HEK293 (cell line): ENCODE data around the gene HYI.

ENCODE experiments used
- CTCF ChIA-PET: fragments of 350-600 bp; formaldehyde crosslinking; extraction: SDS; loops from one replicate; lab custom pipeline; 2021; ENCODE audit warnings: antibody characterized with exemption; lab: Yijun Ruan, JAX
- POLR2A ChIA-PET: fragments of 300-600 bp; formaldehyde crosslinking; extraction: SDS; loops from one replicate; lab custom pipeline; 2020; ENCODE audit warnings: antibody characterized with exemption, inconsistent platforms; lab: Yijun Ruan, JAX
- H3K27ac ChIP-seq: fragments of 200-500 bp; sonication (Bioruptor generic); 2 replicates; pipeline ENCODE4 v1.5.1; 2014; ENCODE audit warnings: low read depth, low read length, control low read depth, inconsistent platforms; ENCODE audit errors: extremely low read depth
- H3K36me3 ChIP-seq, 2 experiments: fragments of 200-500 bp in 1 of 2; sonication (Bioruptor generic) in 1 of 2; 1 replicate in 1 of 2; 2 replicates in 1 of 2; pipeline ENCODE4 v1.5.1; 2014 to 2017; ENCODE audit warnings: inconsistent platforms in 2 of 2, low read length in 2 of 2; ENCODE audit not compliant: control insufficient read depth in 2 of 2, insufficient read depth in 1 of 2
- H3K4me1 ChIP-seq: fragments of 200-500 bp; sonication (Bioruptor generic); 2 replicates; pipeline ENCODE4 v1.5.1; 2014; ENCODE audit warnings: mild to moderate bottlenecking, low read length, inconsistent platforms; ENCODE audit not compliant: control insufficient read depth, insufficient read depth
- H3K4me3 ChIP-seq: 2 replicates; pipeline ENCODE4 v1.5.1; 2011; ENCODE audit warnings: low read depth, mild to moderate bottlenecking, control low read depth, low read length, moderate library complexity
- H3K9me3 ChIP-seq: fragments of 200-500 bp; sonication (Bioruptor generic); 2 replicates; pipeline ENCODE4 v1.5.1; 2014; ENCODE audit warnings: low read depth, low read length, inconsistent platforms; ENCODE audit not compliant: control insufficient read depth, insufficient read depth
- GLI4 ChIP-seq: fragments of 450-650 bp; formaldehyde crosslinking; IDR thresholded peaks from 2 replicates; pipeline ENCODE4 v1.5.1; 2016; ENCODE audit warnings: missing biosample characterization, missing genetic modification characterization
- KLF16 ChIP-seq: fragments of 450-650 bp; formaldehyde crosslinking; IDR thresholded peaks from 2 replicates; pipeline ENCODE4 v1.5.1; 2017; ENCODE audit warnings: missing biosample characterization, missing genetic modification characterization
- SCRT1 ChIP-seq: fragments of 450-650 bp; formaldehyde crosslinking; IDR thresholded peaks from 2 replicates; pipeline ENCODE4 v1.5.1; 2016; ENCODE audit warnings: missing biosample characterization, missing genetic modification characterization, borderline replicate concordance
- ZNF132 ChIP-seq: fragments of 450-650 bp; formaldehyde crosslinking; IDR thresholded peaks from 2 replicates; pipeline ENCODE4 v1.5.1; 2017; ENCODE audit warnings: missing biosample characterization, missing genetic modification characterization, borderline replicate concordance
- ZNF214 ChIP-seq: fragments of 450-650 bp; formaldehyde crosslinking; IDR thresholded peaks from 2 replicates; pipeline ENCODE4 v1.5.1; 2017; ENCODE audit warnings: missing biosample characterization, mild to moderate bottlenecking, missing genetic modification characterization, borderline replicate concordance
- ZNF223 ChIP-seq: fragments of 450-650 bp; formaldehyde crosslinking; IDR thresholded peaks from 2 replicates; pipeline ENCODE4 v1.5.1; 2016; ENCODE audit warnings: missing biosample characterization, missing genetic modification characterization
- ZNF23 ChIP-seq: fragments of 450-650 bp; formaldehyde crosslinking; IDR thresholded peaks from 2 replicates; pipeline ENCODE4 v1.5.1; 2016; ENCODE audit warnings: missing biosample characterization, missing genetic modification characterization, borderline replicate concordance
- ZNF24 ChIP-seq: fragments of 450-650 bp; formaldehyde crosslinking; IDR thresholded peaks from 2 replicates; pipeline ENCODE4 v1.5.1; 2016; ENCODE audit warnings: missing biosample characterization, missing genetic modification characterization
- ZNF266 ChIP-seq: fragments of 450-650 bp; formaldehyde crosslinking; IDR thresholded peaks from 2 replicates; pipeline ENCODE4 v1.5.1; 2016; ENCODE audit warnings: missing biosample characterization, missing genetic modification characterization, low read depth
- ZNF274 ChIP-seq, 2 experiments: fragments of 200-500 bp in 1 of 2; fragments of 450-650 bp in 1 of 2; sonication (Bioruptor generic) in 1 of 2; formaldehyde crosslinking in 1 of 2; IDR thresholded peaks; 2 replicates each; pipeline versions ENCODE4 v1.5.1 to v1.6.1; 2014 to 2016; ENCODE audit warnings: borderline replicate concordance in 1 of 2, inconsistent platforms in 1 of 2, low read length in 1 of 2, missing biosample characterization in 1 of 2, missing genetic modification characterization in 1 of 2
- ZNF560 ChIP-seq: fragments of 450-650 bp; formaldehyde crosslinking; IDR thresholded peaks from 2 replicates; pipeline ENCODE4 v1.5.1; 2017; ENCODE audit warnings: missing biosample characterization, missing genetic modification characterization, borderline replicate concordance
- ZNF571 ChIP-seq: fragments of 450-650 bp; formaldehyde crosslinking; IDR thresholded peaks from 2 replicates; pipeline ENCODE4 v1.5.0; 2017; ENCODE audit warnings: missing biosample characterization, missing genetic modification characterization
- ZNF658 ChIP-seq: fragments of 450-650 bp; formaldehyde crosslinking; IDR thresholded peaks from 2 replicates; pipeline ENCODE4; 2016; ENCODE audit warnings: missing biosample characterization, missing genetic modification characterization
- ZNF76 ChIP-seq: fragments of 450-650 bp; formaldehyde crosslinking; IDR thresholded peaks from 2 replicates; pipeline ENCODE4; 2016; ENCODE audit warnings: low read depth, missing biosample characterization, missing genetic modification characterization, borderline replicate concordance
- TF ChIP-seq, protein P1 (sequence below): fragments of 450-650 bp; IDR thresholded peaks from 2 replicates; pipeline ENCODE4 v1.5.1; 2018; ENCODE audit warnings: missing biosample characterization, missing genetic modification characterization
- TF ChIP-seq, protein P2 (sequence below): fragments of 450-650 bp; formaldehyde crosslinking; IDR thresholded peaks from 2 replicates; pipeline ENCODE4 v1.5.1; 2016; ENCODE audit warnings: missing biosample characterization, missing genetic modification characterization
- TF ChIP-seq, protein P3 (sequence below): fragments of 450-650 bp; formaldehyde crosslinking; IDR thresholded peaks from 2 replicates; pipeline ENCODE4 v1.5.1; 2017; ENCODE audit warnings: missing biosample characterization, missing genetic modification characterization
- TF ChIP-seq, protein P4 (sequence below): fragments of 450-650 bp; formaldehyde crosslinking; IDR thresholded peaks from 2 replicates; pipeline ENCODE4 v1.5.1; 2017; ENCODE audit warnings: missing biosample characterization, mild to moderate bottlenecking, missing genetic modification characterization, moderate library complexity
- TF ChIP-seq, protein P5 (sequence below): fragments of 450-650 bp; formaldehyde crosslinking; IDR thresholded peaks from 2 replicates; pipeline ENCODE4 v1.5.1; 2017; ENCODE audit warnings: missing biosample characterization, missing genetic modification characterization
- TF ChIP-seq, protein P6 (sequence below): IDR thresholded peaks from 2 replicates; pipeline ENCODE4 v1.6.1; 2011; ENCODE audit warnings: mild to moderate bottlenecking, low read depth, low read length, borderline replicate concordance
- TF ChIP-seq, protein P7 (sequence below): fragments of 450-650 bp; formaldehyde crosslinking; IDR thresholded peaks from 2 replicates; pipeline ENCODE4 v1.5.1; 2016; ENCODE audit warnings: missing biosample characterization, missing genetic modification characterization

Gene HYI

DNA sequence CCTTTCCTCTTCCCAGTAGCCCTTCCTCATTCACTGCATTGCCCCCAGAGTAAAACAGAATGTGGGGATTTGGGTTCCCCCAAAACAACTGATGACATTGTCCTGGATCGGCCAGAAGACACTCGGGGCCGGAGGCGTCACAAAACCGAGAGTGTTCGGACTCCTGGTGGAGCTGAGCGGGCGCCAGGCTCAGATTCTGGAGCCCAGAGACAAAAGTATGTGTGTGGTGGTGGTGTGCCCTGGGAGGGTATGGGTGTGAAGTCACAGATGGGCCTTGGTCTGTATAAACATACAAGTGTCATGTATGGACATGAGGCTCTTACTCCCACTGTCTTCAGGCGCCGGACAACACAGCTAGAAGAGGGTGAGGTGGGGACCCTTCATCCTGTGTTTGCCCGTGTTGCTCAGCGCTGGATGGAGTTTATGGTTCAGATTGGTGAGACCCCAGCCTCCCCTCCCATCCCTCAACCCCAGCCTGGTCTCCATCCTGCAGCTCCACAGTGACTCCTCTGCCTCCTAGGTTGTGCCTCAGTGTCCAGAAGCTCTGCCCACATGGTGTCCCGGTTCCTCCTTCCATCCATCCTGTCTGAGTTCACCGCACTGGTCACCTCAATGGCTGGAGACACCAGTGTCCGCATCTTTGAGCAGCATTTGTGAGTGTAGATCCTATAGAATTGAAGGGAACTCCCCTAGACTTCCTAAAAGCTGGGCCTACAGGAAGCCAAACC is 12.4 kb downstream of the HYI start (continued):
- TF ChIP-seq, protein P1, sequence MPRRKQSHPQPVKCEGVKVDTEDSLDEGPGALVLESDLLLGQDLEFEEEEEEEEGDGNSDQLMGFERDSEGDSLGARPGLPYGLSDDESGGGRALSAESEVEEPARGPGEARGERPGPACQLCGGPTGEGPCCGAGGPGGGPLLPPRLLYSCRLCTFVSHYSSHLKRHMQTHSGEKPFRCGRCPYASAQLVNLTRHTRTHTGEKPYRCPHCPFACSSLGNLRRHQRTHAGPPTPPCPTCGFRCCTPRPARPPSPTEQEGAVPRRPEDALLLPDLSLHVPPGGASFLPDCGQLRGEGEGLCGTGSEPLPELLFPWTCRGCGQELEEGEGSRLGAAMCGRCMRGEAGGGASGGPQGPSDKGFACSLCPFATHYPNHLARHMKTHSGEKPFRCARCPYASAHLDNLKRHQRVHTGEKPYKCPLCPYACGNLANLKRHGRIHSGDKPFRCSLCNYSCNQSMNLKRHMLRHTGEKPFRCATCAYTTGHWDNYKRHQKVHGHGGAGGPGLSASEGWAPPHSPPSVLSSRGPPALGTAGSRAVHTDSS (tag by site-specific recombination): no peak
- TF ChIP-seq ZNF223 (tag by site-specific recombination): no peak
- no peak for TF ChIP-seq KLF16 (tag by site-specific recombination)
- TF ChIP-seq, protein P2, sequence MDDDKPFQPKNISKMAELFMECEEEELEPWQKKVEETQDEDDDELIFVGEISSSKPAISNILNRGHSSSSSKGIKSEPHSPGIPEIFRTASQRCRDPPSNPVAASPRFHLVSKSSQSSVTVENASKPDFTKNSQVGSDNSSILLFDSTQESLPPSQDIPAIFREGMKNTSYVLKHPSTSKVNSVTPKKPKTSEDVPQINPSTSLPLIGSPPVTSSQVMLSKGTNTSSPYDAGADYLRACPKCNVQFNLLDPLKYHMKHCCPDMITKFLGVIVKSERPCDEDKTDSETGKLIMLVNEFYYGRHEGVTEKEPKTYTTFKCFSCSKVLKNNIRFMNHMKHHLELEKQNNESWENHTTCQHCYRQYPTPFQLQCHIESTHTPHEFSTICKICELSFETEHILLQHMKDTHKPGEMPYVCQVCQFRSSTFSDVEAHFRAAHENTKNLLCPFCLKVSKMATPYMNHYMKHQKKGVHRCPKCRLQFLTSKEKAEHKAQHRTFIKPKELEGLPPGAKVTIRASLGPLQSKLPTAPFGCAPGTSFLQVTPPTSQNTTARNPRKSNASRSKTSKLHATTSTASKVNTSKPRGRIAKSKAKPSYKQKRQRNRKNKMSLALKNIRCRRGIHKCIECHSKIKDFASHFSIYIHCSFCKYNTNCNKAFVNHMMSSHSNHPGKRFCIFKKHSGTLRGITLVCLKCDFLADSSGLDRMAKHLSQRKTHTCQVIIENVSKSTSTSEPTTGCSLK (tag by site-specific recombination): no peak
- no peak for TF ChIP-seq ZNF214 (tag by site-specific recombination)
- TF ChIP-seq, all 188 proteins: peak for 0

DNA sequence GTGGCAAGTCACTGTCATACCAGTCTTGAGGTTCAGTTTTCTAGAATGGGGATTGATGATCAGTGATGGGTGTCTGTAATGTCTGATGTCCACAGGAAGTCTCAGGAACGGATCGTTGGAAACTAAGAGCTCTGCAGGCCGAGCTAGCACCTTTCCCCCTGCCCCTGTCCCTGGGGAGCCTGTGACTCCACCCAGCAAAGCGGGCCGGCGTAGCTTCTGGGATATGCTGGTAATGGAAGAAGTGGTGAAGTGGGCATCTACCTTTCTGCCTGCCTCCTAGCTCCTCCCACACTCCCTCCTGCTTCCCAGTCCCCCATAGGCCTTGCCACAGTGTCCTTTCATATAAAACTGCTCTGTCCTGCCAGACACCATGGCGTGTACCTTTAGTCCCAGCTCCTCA is 13.4 kb downstream of the HYI start:
- Histone ChIP-seq H3K4me1 (no peaks in the 10 kb centered on the region), H3K9me3 (no peaks in the 10 kb centered on the region), H3K4me3 (no peak overlapping the region), H3K36me3 (peaks cover 3 to 99% of the 10 kb centered on the region in 2 experiments; a peak in 2 of 3 replicates), H3K27ac (no peak overlapping the region)
- POLR2A ChIA-PET: interaction anchor here (1.0 to 1.3 kb wide), 2 partner anchors 15 to 72 kb away, joined by 3 read pairs; partner anchors contain the start of gene ELOVL1
- CTCF ChIA-PET: interaction anchor here (0.6 kb wide), 2 partner anchors 84 to 98 kb away, joined by 3 read pairs; no protein-coding TSS in a partner anchor
- TF ChIP-seq ZNF658 (tag by site-specific recombination): no peak
- TF ChIP-seq, protein P3, sequence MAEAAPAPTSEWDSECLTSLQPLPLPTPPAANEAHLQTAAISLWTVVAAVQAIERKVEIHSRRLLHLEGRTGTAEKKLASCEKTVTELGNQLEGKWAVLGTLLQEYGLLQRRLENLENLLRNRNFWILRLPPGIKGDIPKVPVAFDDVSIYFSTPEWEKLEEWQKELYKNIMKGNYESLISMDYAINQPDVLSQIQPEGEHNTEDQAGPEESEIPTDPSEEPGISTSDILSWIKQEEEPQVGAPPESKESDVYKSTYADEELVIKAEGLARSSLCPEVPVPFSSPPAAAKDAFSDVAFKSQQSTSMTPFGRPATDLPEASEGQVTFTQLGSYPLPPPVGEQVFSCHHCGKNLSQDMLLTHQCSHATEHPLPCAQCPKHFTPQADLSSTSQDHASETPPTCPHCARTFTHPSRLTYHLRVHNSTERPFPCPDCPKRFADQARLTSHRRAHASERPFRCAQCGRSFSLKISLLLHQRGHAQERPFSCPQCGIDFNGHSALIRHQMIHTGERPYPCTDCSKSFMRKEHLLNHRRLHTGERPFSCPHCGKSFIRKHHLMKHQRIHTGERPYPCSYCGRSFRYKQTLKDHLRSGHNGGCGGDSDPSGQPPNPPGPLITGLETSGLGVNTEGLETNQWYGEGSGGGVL (tag by site-specific recombination): no peak
- TF ChIP-seq ZNF24 (tag by site-specific recombination): no peak
- no peak for TF ChIP-seq GLI4
- TF ChIP-seq ZNF132: no peak
- TF ChIP-seq SCRT1 (tag by site-specific recombination): no peak
- TF ChIP-seq, protein P4, sequence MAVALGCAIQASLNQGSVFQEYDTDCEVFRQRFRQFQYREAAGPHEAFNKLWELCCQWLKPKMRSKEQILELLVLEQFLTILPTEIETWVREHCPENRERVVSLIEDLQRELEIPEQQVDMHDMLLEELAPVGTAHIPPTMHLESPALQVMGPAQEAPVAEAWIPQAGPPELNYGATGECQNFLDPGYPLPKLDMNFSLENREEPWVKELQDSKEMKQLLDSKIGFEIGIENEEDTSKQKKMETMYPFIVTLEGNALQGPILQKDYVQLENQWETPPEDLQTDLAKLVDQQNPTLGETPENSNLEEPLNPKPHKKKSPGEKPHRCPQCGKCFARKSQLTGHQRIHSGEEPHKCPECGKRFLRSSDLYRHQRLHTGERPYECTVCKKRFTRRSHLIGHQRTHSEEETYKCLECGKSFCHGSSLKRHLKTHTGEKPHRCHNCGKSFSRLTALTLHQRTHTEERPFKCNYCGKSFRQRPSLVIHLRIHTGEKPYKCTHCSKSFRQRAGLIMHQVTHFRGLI: no peak
- TF ChIP-seq ZNF266 (tag by site-specific recombination): no peak
- TF ChIP-seq ZNF560 (tag by site-specific recombination): no peak
- TF ChIP-seq, protein P5, sequence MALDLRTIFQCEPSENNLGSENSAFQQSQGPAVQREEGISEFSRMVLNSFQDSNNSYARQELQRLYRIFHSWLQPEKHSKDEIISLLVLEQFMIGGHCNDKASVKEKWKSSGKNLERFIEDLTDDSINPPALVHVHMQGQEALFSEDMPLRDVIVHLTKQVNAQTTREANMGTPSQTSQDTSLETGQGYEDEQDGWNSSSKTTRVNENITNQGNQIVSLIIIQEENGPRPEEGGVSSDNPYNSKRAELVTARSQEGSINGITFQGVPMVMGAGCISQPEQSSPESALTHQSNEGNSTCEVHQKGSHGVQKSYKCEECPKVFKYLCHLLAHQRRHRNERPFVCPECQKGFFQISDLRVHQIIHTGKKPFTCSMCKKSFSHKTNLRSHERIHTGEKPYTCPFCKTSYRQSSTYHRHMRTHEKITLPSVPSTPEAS: no peak
- TF ChIP-seq, protein P6, sequence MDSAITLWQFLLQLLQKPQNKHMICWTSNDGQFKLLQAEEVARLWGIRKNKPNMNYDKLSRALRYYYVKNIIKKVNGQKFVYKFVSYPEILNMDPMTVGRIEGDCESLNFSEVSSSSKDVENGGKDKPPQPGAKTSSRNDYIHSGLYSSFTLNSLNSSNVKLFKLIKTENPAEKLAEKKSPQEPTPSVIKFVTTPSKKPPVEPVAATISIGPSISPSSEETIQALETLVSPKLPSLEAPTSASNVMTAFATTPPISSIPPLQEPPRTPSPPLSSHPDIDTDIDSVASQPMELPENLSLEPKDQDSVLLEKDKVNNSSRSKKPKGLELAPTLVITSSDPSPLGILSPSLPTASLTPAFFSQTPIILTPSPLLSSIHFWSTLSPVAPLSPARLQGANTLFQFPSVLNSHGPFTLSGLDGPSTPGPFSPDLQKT: no peak
- TF ChIP-seq ZNF23 (tag by site-specific recombination): no peak
- TF ChIP-seq ZNF76 (tag by site-specific recombination): no peak
- TF ChIP-seq, protein P7, sequence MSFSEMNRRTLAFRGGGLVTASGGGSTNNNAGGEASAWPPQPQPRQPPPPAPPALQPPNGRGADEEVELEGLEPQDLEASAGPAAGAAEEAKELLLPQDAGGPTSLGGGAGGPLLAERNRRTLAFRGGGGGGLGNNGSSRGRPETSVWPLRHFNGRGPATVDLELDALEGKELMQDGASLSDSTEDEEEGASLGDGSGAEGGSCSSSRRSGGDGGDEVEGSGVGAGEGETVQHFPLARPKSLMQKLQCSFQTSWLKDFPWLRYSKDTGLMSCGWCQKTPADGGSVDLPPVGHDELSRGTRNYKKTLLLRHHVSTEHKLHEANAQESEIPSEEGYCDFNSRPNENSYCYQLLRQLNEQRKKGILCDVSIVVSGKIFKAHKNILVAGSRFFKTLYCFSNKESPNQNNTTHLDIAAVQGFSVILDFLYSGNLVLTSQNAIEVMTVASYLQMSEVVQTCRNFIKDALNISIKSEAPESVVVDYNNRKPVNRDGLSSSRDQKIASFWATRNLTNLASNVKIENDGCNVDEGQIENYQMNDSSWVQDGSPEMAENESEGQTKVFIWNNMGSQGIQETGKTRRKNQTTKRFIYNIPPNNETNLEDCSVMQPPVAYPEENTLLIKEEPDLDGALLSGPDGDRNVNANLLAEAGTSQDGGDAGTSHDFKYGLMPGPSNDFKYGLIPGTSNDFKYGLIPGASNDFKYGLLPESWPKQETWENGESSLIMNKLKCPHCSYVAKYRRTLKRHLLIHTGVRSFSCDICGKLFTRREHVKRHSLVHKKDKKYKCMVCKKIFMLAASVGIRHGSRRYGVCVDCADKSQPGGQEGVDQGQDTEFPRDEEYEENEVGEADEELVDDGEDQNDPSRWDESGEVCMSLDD (tag by site-specific recombination): no peak
- no peak for TF ChIP-seq ZNF571 (tag by site-specific recombination)
- TF ChIP-seq ZNF274 (IDR thresholded peaks at IDR 0.05; ENCODE audit: low read length): no peak
- TF ChIP-seq ZNF274 (tag by site-specific recombination; IDR thresholded peaks at IDR 0.05; ENCODE audit: borderline replicate concordance): no peak
